Sigmoid colon (tissue), 7 donors: Measurements from ENCODE around the gene ASB16. TPM values are rescaled to one million over a fixed set of nuclear protein-coding genes. Genes with fewer than 3 reads are reported as not detected.

Experiments
- DNase-seq: peaks from one replicate; pipeline ENCODE4 v3.0.0-alpha.2; 2019
- H3K27ac ChIP-seq, 4 donors: fragments of 200-600 bp; sonication (generic); one replicate each; pipeline ENCODE4 v1.5.1; 2016 to 2019; ENCODE audit warnings: mild to moderate bottlenecking in 1 of 4
- H3K27me3 ChIP-seq, 3 donors: fragments of 200-600 bp; sonication (generic); one replicate each; pipeline ENCODE4 v1.5.1; 2019; ENCODE audit warnings: mild to moderate bottlenecking in 1 of 3
- H3K36me3 ChIP-seq, 4 donors: fragments of 200-600 bp; sonication (generic); one replicate each; pipeline ENCODE4 v1.5.1; 2016 to 2019
- H3K4me1 ChIP-seq, 4 donors: fragments of 200-600 bp; sonication (generic); one replicate each; pipeline ENCODE4 v1.5.1; 2017 to 2019
- H3K4me3 ChIP-seq, 4 donors: fragments of 200-600 bp; sonication (generic); one replicate each; pipeline ENCODE4 v1.5.1; 2017 to 2019; ENCODE audit warnings: mild to moderate bottlenecking in 2 of 4, moderate library complexity in 1 of 4
- H3K9me3 ChIP-seq, 4 donors: fragments of 200-600 bp in 3 of 4; sonication (generic) in 3 of 4; one replicate each; pipeline versions ENCODE4 v1.5.1 to v1.6.1; 2013 to 2019
- CTCF ChIP-seq, 4 experiments: fragments of 450-650 bp in 3 of 4; fragments of 200-600 bp in 1 of 4; IDR thresholded peaks; one replicate each; pipeline ENCODE4 v1.5.1; 2016 to 2019; ENCODE audit warnings: antibody characterized with exemption in 4 of 4, mild to moderate bottlenecking in 3 of 4, moderate library complexity in 2 of 4
- EP300 ChIP-seq, 4 donors: sonication (generic); formaldehyde crosslinking; IDR thresholded peaks; one replicate each; pipeline ENCODE4 v1.6.1; 2017; ENCODE audit warnings: antibody characterized with exemption in 4 of 4
- POLR2A ChIP-seq, 2 donors: fragments of 450-650 bp; IDR thresholded peaks; one replicate each; pipeline ENCODE4 v1.6.1; 2016; ENCODE audit warnings: antibody characterized with exemption in 2 of 2, mild to moderate bottlenecking in 2 of 2, moderate library complexity in 2 of 2
- POLR2AphosphoS5 ChIP-seq, 4 donors: sonication (generic); formaldehyde crosslinking; IDR thresholded peaks; one replicate each; pipeline ENCODE4 v1.6.1; 2017; ENCODE audit warnings: antibody characterized with exemption in 4 of 4
- WGBS, 2 donors: extraction: QIAGEN DNeasy Blood & Tissue Kit; methylation state at CpG; one replicate each; pipeline ENCODE4 v1.1.7; 2013; 5-methylcytosine and 5-hydroxymethylcytosine counted together
- intact Hi-C: fragments of 100-400 bp; cut with DNase I; formaldehyde crosslinking; loops from one replicate; pipeline ENCODE4 v1.15.1; 2023
- polyA plus RNA-seq, 3 donors: library from polyadenylated mRNA; stranded (reverse); fragments of 200-250 nt; gene quantifications; one replicate each; pipeline ENCODE4 v1.2.3, GENCODE V29; 2013
- total RNA-seq, 4 donors: library from RNA; depleted of rRNA; stranded (reverse); fragments of >200 nt; gene quantifications; one replicate each; pipeline ENCODE4 v1.1.0, GENCODE V29; 2016
- donor health status: healthy with polysubstance abuse.
- donor health status: Bipolar disorder and iron deficiency.
- donor health status: healthy.

Gene ASB16
- total and polyA plus RNA-seq, 7 donors = 0.19 to 4.2 (median 1.1) TPM; not detected in 2

- H3K4me3 ChIP-seq = no peak overlapping the region
- WGBS, 2 donors = 84 to 90% methylated on average over 14 of the region's 14 CpGs
- H3K36me3 ChIP-seq = peaks cover 24 to 74% (median 44%) of the 10 kb centered on the region in 4 donors
- no peak overlapping the region for H3K27ac ChIP-seq
- no peaks in the 10 kb centered on the region for H3K27me3 ChIP-seq
- TF ChIP-seq POLR2AphosphoS5 (IDR thresholded peaks at IDR 0.05) (no peak), POLR2A (IDR thresholded peaks at IDR 0.05) (no peak), CTCF (IDR thresholded peaks at IDR 0.05) (no peak), EP300 (IDR thresholded peaks at IDR 0.05) (no peak)
- peaks cover 0 to 24% (median 17%) of the 10 kb centered on the region in 4 donors for H3K4me1 ChIP-seq
- intact Hi-C loops = loop anchor here (10.0 kb wide), 1 partner anchor 951 kb away; the partner anchor contains the start of gene HEXIM1
- no peak for DNase-seq
- no peaks in the 10 kb centered on the region for H3K9me3 ChIP-seq
These were observed 23.0 kb downstream of the ASB16 start for GRCh38 chr17:44193326-44194084.

DNA sequence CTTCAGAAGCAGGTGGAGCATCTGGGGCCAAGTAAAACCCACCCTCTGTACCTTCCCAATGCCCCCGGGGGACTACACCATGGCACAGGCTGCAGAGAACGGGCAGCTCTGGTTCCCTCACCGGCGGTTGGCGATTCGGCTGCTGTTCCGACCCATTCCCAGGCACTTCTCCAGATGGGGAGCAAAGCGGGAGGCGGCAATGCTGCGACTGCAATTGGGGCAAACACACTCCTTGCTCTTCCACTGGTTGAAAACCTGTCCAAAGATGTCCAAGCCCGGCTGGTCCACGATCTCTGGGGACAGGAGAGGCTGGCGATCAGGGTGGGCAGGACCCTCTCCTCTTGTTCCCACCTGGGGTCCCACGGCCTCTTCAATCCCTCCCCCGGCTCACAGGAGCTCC lies 26.6 kb downstream of the ASB16 start:
- H3K27ac ChIP-seq = peak overlapping the region; percentile 97 to 99 (median 98)
- no peak for TF ChIP-seq POLR2A (IDR thresholded peaks at IDR 0.05)
- TF ChIP-seq CTCF (IDR thresholded peaks at IDR 0.05) = no peak
- no peak for TF ChIP-seq EP300 (IDR thresholded peaks at IDR 0.05)
- TF ChIP-seq POLR2AphosphoS5 (IDR thresholded peaks at IDR 0.05) = no peak
- DNase-seq = no peak
- no peak overlapping the region for H3K4me3 ChIP-seq
- peaks cover 24 to 47% (median 35%) of the 10 kb centered on the region in 4 donors for H3K36me3 ChIP-seq
- no peaks in the 10 kb centered on the region for H3K9me3 ChIP-seq
- WGBS, 2 donors = 93 to 94% methylated on average over 15 of the region's 15 CpGs
- intact Hi-C loops = loop anchor here (10.0 kb wide), 1 partner anchor 948 kb away; the partner anchor contains the start of gene HEXIM1
- H3K4me1 ChIP-seq = peaks cover 0 to 30% (median 24%) of the 10 kb centered on the region in 4 donors
- no peaks in the 10 kb centered on the region for H3K27me3 ChIP-seq

DNA sequence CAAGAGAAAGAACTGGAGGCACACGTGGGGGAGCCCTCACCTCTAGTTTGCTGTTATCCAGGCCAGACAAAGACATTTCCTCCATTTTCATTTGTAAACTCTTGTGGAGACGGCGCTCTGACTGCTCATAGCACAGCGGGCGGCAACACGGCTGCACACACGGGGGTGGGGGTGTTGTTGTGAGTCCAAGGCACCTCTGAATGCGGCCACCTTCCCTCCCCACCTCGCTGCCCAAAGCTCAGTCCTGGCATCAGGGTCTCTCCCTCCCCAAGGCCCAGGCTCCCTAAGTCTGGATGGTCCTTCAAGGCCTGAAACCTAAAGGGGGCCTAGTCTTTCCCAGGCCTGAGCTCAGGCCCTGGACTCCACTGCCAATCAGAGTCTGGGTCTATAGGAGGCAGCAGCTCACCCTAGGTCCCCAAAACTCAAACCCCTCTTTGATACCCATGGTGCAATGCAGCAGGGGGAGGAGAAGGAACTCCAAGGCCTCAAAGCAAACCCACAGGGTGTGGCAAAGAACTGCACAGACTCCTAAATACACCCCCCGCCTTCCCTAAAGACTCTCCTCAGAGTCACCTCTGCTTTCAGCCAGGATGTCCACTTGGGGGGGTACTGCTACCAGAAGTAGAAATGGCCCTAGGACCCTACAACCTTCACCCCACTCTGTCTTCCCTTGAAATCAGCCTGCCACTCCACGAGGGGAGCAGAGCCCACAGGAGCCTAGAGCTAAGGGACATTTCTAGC lies 27.6 kb downstream of the ASB16 start:
- DNase-seq = no peak
- H3K4me1 ChIP-seq = peaks cover 0 to 30% (median 24%) of the 10 kb centered on the region in 4 donors
- no peaks in the 10 kb centered on the region for H3K9me3 ChIP-seq
- no peaks in the 10 kb centered on the region for H3K27me3 ChIP-seq
- peak overlapping the region; percentile 78 to 99 (median 94) for H3K4me3 ChIP-seq
- TF ChIP-seq POLR2AphosphoS5 (IDR thresholded peaks at IDR 0.05) = peak in 1 of 4 donors; percentile 36
- TF ChIP-seq POLR2A (IDR thresholded peaks at IDR 0.05) = no peak
- 56 to 57% methylated on average over 11 of the region's 11 CpGs for WGBS, 2 donors
- intact Hi-C loops = loop anchor here (10.0 kb wide), 1 partner anchor 947 kb away; the partner anchor contains the start of gene HEXIM1
- peak overlapping the region; percentile 97 to 99 (median 98) for H3K27ac ChIP-seq
- H3K36me3 ChIP-seq = peaks cover 24 to 41% (median 34%) of the 10 kb centered on the region in 4 donors

DNA sequence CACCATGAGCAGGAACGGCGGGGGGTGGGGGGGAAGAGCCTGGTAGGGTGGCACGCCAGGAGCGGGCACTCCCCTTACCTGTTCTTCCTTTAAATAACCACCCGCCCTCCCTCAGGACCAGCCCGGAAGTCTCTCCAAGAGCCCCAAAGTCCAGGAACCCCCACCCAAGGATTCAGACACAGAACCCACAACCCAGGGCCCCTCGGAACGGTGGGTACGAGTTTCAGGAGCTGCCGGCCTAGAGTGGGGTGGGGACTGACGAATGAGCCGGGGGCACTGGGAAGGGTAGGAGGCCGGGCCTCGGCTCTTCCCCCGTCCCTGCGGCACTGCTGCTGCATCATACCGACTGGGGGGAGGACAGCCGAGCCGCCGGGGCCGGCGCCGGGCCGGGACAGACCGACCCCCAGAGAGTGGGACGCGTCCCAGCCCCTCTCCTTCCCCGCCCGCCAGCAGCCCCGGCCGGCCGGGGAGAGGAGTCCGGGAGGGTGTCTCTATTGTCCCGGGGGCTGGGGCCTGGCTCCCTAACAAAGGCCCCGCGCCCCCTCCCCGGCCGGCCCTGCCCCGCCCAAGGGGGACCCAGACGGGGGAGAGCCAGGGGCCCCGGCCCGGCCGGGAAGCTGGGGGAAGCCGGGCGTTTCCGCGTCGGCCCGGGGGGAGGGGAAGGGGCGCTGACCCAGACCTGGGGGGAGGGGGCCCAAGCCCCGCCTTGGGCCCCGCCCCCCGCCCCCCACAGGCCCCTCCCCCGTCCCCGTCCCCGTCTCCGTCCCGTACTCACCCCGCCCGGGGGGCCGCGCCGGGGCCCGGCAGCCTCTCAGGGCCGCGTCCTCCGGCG lies 28.4 kb downstream of the ASB16 start:
- Histone ChIP-seq H3K27ac (peak overlapping the region; percentile 97 to 99 (median 98)), H3K4me3 (peak overlapping the region; percentile 78 to 99 (median 94)), H3K4me1 (peaks cover 0 to 33% (median 28%) of the 10 kb centered on the region in 4 donors), H3K27me3 (no peaks in the 10 kb centered on the region), H3K9me3 (no peaks in the 10 kb centered on the region), H3K36me3 (peaks cover 18 to 33% (median 26%) of the 10 kb centered on the region in 4 donors)
- TF ChIP-seq EP300 (IDR thresholded peaks at IDR 0.05) = no peak
- TF ChIP-seq POLR2A (IDR thresholded peaks at IDR 0.05) = peak in 1 of 2 donors; percentile 21
- TF ChIP-seq CTCF (IDR thresholded peaks at IDR 0.05) = no peak
- peak in 2 of 4 donors; percentile 22 to 25 for TF ChIP-seq POLR2AphosphoS5 (IDR thresholded peaks at IDR 0.05)
- intact Hi-C loops = loop anchor here (1.0 to 10.0 kb wide), 2 partner anchors 13 to 946 kb away; partner anchors contain the start of genes HEXIM1 and TMUB2
- WGBS, 2 donors = 1% methylated on average over 67 to 68 of the region's 68 CpGs
- DNase-seq = peak; percentile 81
